H9 (cell line): ENCODE data around the gene NUP98. TPM values are rescaled to one million over a fixed set of nuclear protein-coding genes. Genes with fewer than 3 reads are reported as not detected.

Source experiments
- DNase-seq: peaks from one replicate; pipeline ENCODE4 v3.0.0-alpha.2; 2017
- H2AFZ ChIP-seq: one replicate; pipeline ENCODE4 v1.6.1; 2013; ENCODE audit warnings: mild to moderate bottlenecking, low read length, control low read depth, moderate library complexity
- H2AK5ac ChIP-seq: 2 replicates; pipeline ENCODE4 v1.6.1; 2013; ENCODE audit warnings: low read length, control low read depth, mixed read lengths; ENCODE audit not compliant: insufficient read length
- H2BK120ac ChIP-seq: one replicate; pipeline ENCODE4 v1.6.1; 2013; ENCODE audit warnings: low read depth, mild to moderate bottlenecking, low read length, control low read depth, inconsistent platforms; ENCODE audit not compliant: poor library complexity, severe bottlenecking
- H2BK12ac ChIP-seq: 2 replicates; pipeline ENCODE4 v1.6.1; 2013; ENCODE audit warnings: low read length, control low read depth, mixed read lengths, low read depth; ENCODE audit not compliant: insufficient read length
- H2BK15ac ChIP-seq: 2 replicates; pipeline ENCODE4 v1.6.1; 2013; ENCODE audit warnings: low read depth, low read length, control low read depth
- H2BK20ac ChIP-seq: one replicate; pipeline ENCODE4 v1.6.1; 2013; ENCODE audit warnings: low read depth, mild to moderate bottlenecking, low read length, control low read depth, inconsistent platforms; ENCODE audit not compliant: poor library complexity, severe bottlenecking
- H2BK5ac ChIP-seq: 2 replicates; pipeline ENCODE4 v1.6.1; 2013; ENCODE audit warnings: low read length, control low read depth, mixed read lengths; ENCODE audit not compliant: insufficient read length
- H3K14ac ChIP-seq: 2 replicates; pipeline ENCODE4 v1.6.1; 2013; ENCODE audit warnings: low read length, control low read depth; ENCODE audit not compliant: insufficient read depth
- H3K18ac ChIP-seq: 2 replicates; pipeline ENCODE4 v1.6.1; 2013; ENCODE audit warnings: low read depth, mild to moderate bottlenecking, mixed read lengths, low read length, control low read depth; ENCODE audit not compliant: insufficient read length
- H3K23ac ChIP-seq: 2 replicates; pipeline ENCODE4 v1.6.1; 2013; ENCODE audit warnings: low read length, control low read depth, mixed read lengths, low read depth; ENCODE audit not compliant: insufficient read length
- H3K23me2 ChIP-seq: 2 replicates; pipeline ENCODE4 v1.6.1; 2013; ENCODE audit warnings: low read depth, mild to moderate bottlenecking, mixed read lengths, low read length, control low read depth; ENCODE audit not compliant: insufficient read length, poor library complexity, severe bottlenecking
- H3K27ac ChIP-seq: 2 replicates; pipeline ENCODE4 v1.5.1; 2013; ENCODE audit warnings: low read length, control low read depth, mixed read lengths, low read depth; ENCODE audit not compliant: insufficient read length
- H3K27me3 ChIP-seq: 2 replicates; pipeline ENCODE4 v1.6.1; 2013; ENCODE audit warnings: low read length, control low read depth, inconsistent platforms; ENCODE audit not compliant: insufficient read depth
- H3K4ac ChIP-seq: 2 replicates; pipeline ENCODE4 v1.6.1; 2013; ENCODE audit warnings: low read depth, mild to moderate bottlenecking, control low read depth, inconsistent platforms, low read length, moderate library complexity
- H3K4me1 ChIP-seq: 2 replicates; pipeline ENCODE4 v1.6.1; 2013; ENCODE audit warnings: low read length, control low read depth, inconsistent platforms; ENCODE audit not compliant: insufficient read depth
- H3K4me2 ChIP-seq: 2 replicates; pipeline ENCODE4 v1.6.1; 2013; ENCODE audit warnings: low read length, control low read depth, mixed read lengths; ENCODE audit not compliant: insufficient read length, insufficient read depth
- H3K56ac ChIP-seq: 2 replicates; pipeline ENCODE4 v1.6.1; 2013; ENCODE audit warnings: low read depth, mild to moderate bottlenecking, mixed read lengths, low read length, control low read depth; ENCODE audit not compliant: insufficient read length
- H3K79me1 ChIP-seq: 2 replicates; pipeline ENCODE4 v1.6.1; 2013; ENCODE audit warnings: low read depth, mild to moderate bottlenecking, moderate library complexity, low read length, control low read depth, inconsistent platforms; ENCODE audit not compliant: insufficient read depth, poor library complexity, severe bottlenecking
- H3K79me2 ChIP-seq: 2 replicates; pipeline ENCODE4 v1.6.1; 2013; ENCODE audit warnings: low read length, control low read depth, inconsistent platforms; ENCODE audit not compliant: insufficient read depth
- H3K9ac ChIP-seq: 2 replicates; pipeline ENCODE4 v1.6.1; 2013; ENCODE audit warnings: low read length, control low read depth, mixed read lengths; ENCODE audit not compliant: insufficient read length; ENCODE audit errors: extremely low read depth
- H3K9me3 ChIP-seq: one replicate; pipeline ENCODE4 v1.6.1; 2013; ENCODE audit warnings: low read depth, low read length, inconsistent platforms; ENCODE audit not compliant: control insufficient read depth
- H3T11ph ChIP-seq: one replicate; pipeline ENCODE4 v1.6.1; 2013; ENCODE audit warnings: mild to moderate bottlenecking, low read length, control low read depth, inconsistent platforms
- H4K20me1 ChIP-seq: one replicate; pipeline ENCODE4 v1.6.1; 2013; ENCODE audit not compliant: control insufficient read depth, insufficient read length, insufficient read depth
- H4K5ac ChIP-seq: 2 replicates; pipeline ENCODE4 v1.6.1; 2013; ENCODE audit warnings: low read depth, mild to moderate bottlenecking, mixed read lengths, low read length, control low read depth; ENCODE audit not compliant: insufficient read length
- H4K8ac ChIP-seq: replicated peaks from 2 replicates; pipeline ENCODE4 v1.6.1; 2013; ENCODE audit warnings: low read length, control low read depth, mixed read lengths, low read depth; ENCODE audit not compliant: insufficient read length
- H4K91ac ChIP-seq: 2 replicates; pipeline ENCODE4 v1.6.1; 2013; ENCODE audit warnings: low read depth, mild to moderate bottlenecking, moderate library complexity, mixed read lengths, low read length, control low read depth; ENCODE audit not compliant: insufficient read length
- H3K27ac Mint-ChIP-seq, 3 experiments: 2 replicates in 2 of 3; 3 replicates in 1 of 3; pipeline ENCODE4 v1.8.0; 2020 to 2021; ENCODE audit warnings: mixed read lengths in 3 of 3, mild to moderate bottlenecking in 1 of 3, moderate library complexity in 1 of 3
- H3K27me3 Mint-ChIP-seq: 2 replicates; pipeline ENCODE4 v1.8.0; 2021; ENCODE audit warnings: low read depth, mild to moderate bottlenecking, moderate library complexity, mixed read lengths
- H3K36me3 Mint-ChIP-seq, 3 experiments: 2 replicates in 2 of 3; 3 replicates in 1 of 3; pipeline ENCODE4 v1.8.0; 2020 to 2021; ENCODE audit warnings: low read depth in 3 of 3, mixed read lengths in 3 of 3; ENCODE audit not compliant: insufficient read depth in 1 of 3
- H3K4me1 Mint-ChIP-seq, 2 experiments: 2 replicates each; pipeline ENCODE4 v1.8.0; 2020; ENCODE audit warnings: mixed read lengths in 2 of 2
- H3K4me3 Mint-ChIP-seq, 2 experiments: 2 replicates in 1 of 2; 3 replicates in 1 of 2; pipeline ENCODE4 v1.8.0; 2020 to 2021; ENCODE audit warnings: mild to moderate bottlenecking in 2 of 2, mixed read lengths in 2 of 2, moderate library complexity in 1 of 2
- H3K9me3 Mint-ChIP-seq, 2 experiments: 2 replicates in 1 of 2; 3 replicates in 1 of 2; pipeline ENCODE4 v1.8.0; 2020; ENCODE audit warnings: mild to moderate bottlenecking in 2 of 2, mixed read lengths in 2 of 2, moderate library complexity in 1 of 2
- WGBS: extraction: QIAGEN DNeasy Blood & Tissue Kit; methylation state at CpG from one replicate; pipeline ENCODE4 v1.1.7; 2013; ENCODE audit warnings: missing lambda C conversion rate, low lambda C conversion rate, mixed read lengths; ENCODE audit not compliant: insufficient read length; ENCODE audit errors: extremely low coverage; 5-methylcytosine and 5-hydroxymethylcytosine counted together
- total RNA-seq: library from RNA; stranded (reverse); gene quantifications from 2 replicates; pipeline ENCODE4 v1.2.1, GENCODE V29; 2021
- TF ChIP-seq, protein P1 (sequence below): fragments of 200-600 bp; sonication (generic); conservative IDR thresholded peaks from 3 replicates; pipeline ENCODE4 v1.8.0; 2021; ENCODE audit warnings: antibody characterized with exemption, mild to moderate bottlenecking

Gene NUP98
- total RNA-seq, 1 experiment from 2014 or later, result 105 TPM

DNA sequence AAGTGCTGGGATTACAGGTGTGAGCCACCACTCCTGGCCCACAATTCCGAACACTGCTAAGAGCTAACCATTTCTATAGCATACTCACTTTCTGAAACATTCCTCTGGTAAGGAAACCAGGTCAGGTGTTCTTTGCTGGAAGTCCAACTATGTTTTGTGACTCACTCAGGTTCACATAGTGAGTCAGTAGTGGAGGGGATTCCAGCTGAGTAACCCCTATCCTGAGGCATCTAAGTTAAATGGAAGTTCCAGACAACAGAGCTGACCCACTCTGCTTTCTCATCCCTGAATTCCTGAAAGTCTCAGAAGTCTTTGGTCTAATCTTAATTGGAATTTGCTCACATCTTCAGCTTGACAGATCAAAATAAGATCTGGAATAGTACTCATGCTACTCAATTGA lies 123.2 kb downstream of the NUP98 start:
- no peak overlapping the region for H3K9ac ChIP-seq
- H3K27ac Mint-ChIP-seq, result no peak overlapping the region

More for the DNA sequence above, 123.2 kb downstream of the NUP98 start:
- no peaks in the 10 kb centered on the region for H4K20me1 ChIP-seq
- Mint-ChIP-seq H3K4me3 (no peak overlapping the region), H3K4me1 (peaks cover 0 to 9% of the 10 kb centered on the region in 2 experiments; a peak in 2 of 4 replicates), H3K27me3 (no peaks in the 10 kb centered on the region), H3K36me3 (peaks cover 31 to 65% (median 47%) of the 10 kb centered on the region in 3 experiments), H3K9me3 (no peaks in the 10 kb centered on the region)
- H3K27me3 ChIP-seq, result no peaks in the 10 kb centered on the region
- WGBS, result no CpG with 5 or more reads among the region's 1 CpG
- no peak overlapping the region for H2BK12ac ChIP-seq
- no peak overlapping the region for H3K14ac ChIP-seq
- H3K79me2 ChIP-seq, result no peaks in the 10 kb centered on the region
- H3K4me2 ChIP-seq, result no peak overlapping the region
- DNase-seq, result no peak
- H3K23ac ChIP-seq, result no peak overlapping the region
- no peak overlapping the region for H2BK5ac ChIP-seq
- H4K91ac ChIP-seq, result no peak overlapping the region
- no peak overlapping the region for H3T11ph ChIP-seq
- H3K23me2 ChIP-seq, result no peaks in the 10 kb centered on the region
- no peak overlapping the region for H2BK120ac ChIP-seq
- no peaks in the 10 kb centered on the region for H3K79me1 ChIP-seq
- H4K5ac ChIP-seq, result no peak overlapping the region
- no peaks in the 10 kb centered on the region for H3K4me1 ChIP-seq
- H2AK5ac ChIP-seq, result no peak overlapping the region
- no peaks in the 10 kb centered on the region for H3K9me3 ChIP-seq
- H3K4ac ChIP-seq, result no peak overlapping the region
- H3K27ac ChIP-seq, result no peak overlapping the region
- TF ChIP-seq, protein P1, sequence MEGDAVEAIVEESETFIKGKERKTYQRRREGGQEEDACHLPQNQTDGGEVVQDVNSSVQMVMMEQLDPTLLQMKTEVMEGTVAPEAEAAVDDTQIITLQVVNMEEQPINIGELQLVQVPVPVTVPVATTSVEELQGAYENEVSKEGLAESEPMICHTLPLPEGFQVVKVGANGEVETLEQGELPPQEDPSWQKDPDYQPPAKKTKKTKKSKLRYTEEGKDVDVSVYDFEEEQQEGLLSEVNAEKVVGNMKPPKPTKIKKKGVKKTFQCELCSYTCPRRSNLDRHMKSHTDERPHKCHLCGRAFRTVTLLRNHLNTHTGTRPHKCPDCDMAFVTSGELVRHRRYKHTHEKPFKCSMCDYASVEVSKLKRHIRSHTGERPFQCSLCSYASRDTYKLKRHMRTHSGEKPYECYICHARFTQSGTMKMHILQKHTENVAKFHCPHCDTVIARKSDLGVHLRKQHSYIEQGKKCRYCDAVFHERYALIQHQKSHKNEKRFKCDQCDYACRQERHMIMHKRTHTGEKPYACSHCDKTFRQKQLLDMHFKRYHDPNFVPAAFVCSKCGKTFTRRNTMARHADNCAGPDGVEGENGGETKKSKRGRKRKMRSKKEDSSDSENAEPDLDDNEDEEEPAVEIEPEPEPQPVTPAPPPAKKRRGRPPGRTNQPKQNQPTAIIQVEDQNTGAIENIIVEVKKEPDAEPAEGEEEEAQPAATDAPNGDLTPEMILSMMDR, result no peak
- H3K56ac ChIP-seq, result no peak overlapping the region
- no peak overlapping the region for H2BK20ac ChIP-seq
- H2AFZ ChIP-seq, result no peak overlapping the region
- H2BK15ac ChIP-seq, result no peak overlapping the region
- H3K18ac ChIP-seq, result no peak overlapping the region
- H4K8ac ChIP-seq, result no peak overlapping the region
